ENCODE measurements around the gene EARS2.
"Not testable (repeated sequence)": the region's sequence is repeated elsewhere in the genome, so short reads cannot be mapped to it uniquely, and the experiment has no call there.

EARS2 gene

DNA sequence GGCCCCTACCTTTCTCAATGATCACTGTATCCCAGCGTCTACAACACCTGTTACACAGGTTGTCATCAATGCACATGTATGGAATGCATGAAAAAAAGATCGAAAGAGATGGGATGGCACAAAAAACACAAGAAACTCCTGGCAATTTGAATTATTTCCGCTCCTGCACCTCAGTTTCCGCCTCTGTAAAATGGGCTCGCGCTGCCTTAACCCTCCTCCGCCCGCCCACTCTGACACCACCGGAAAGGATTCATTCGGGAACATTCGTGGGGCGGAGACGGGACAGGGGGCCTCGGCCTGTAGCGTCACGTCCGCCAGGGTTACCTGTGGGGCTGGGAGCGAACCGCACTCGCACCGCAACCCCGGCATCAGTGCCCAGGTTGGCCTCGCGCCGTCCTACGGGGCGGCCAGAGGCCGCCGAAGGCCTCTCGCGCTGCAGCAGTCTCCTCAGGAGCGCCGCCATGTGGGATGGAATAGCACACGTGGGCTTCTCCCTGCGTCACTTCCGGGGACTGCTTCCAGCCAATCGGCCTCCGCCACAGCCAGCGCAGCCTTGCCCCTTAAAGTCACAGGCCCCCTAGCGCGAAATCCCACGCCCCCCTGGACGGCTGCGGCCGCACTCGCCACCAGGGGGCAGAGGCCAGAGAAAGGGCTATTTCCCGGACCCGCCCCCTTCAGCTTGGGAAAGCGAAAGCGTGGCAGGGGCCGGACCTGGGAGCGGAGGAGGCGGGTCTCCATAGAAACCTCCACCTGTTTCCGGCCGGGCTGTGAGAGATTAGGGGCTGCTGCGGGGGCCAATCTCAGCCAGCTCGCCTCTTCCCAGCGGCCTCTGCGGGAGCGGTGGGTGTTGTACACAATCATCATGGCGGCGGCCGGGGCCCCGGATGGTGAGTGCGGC, at the start of gene EARS2, which contains the start of gene UBFD1:
Gene EARS2, minus strand, starts transcription at position 470 of the 898 bp plus-strand sequence. Its CDS starts 7 bp downstream, at position 463.
Gene UBFD1, plus strand, starts transcription at position 847 of the 898 bp plus-strand sequence. Its CDS starts 16 bp downstream, at position 863.
- DNase-seq = peak; percentile 98 to 99

DNA sequence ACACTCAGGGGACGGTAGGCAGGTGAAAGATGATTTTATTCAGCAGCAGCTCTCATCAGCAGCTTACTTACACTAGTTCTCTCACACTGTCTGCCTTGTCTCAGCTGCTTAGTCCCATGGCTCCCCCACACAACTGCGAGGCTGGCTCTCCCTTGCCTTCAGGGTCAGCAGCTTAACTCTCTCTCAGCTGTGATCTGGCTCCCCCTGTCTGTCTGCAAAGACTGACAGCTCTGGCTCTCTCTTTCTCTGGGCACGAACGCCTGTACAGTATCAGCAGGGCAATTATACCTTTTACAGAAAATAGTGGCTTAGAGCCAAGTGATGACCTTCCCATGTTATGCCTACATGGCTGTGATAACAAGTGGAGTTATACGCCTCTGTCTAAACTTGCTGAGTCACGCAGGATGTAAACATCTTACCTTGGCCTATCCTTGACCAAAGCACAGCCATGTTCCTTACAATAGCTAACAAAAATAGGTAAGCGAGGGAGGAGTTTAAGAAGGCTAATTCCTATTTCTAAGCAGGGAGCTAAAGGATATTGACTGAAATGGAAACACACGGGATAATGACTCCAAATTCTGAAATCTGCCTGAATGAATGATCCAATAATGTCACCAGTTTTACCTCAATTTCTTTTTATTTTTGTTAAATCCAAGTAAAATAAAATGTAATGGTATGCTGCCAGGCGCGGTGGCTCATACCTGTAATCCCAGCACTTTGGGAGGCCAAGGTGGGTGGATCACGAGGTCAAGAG, 40.0 kb upstream of the EARS2 start:
- DNase-seq = peak in 1 of 2 donors; percentile 12

DNA sequence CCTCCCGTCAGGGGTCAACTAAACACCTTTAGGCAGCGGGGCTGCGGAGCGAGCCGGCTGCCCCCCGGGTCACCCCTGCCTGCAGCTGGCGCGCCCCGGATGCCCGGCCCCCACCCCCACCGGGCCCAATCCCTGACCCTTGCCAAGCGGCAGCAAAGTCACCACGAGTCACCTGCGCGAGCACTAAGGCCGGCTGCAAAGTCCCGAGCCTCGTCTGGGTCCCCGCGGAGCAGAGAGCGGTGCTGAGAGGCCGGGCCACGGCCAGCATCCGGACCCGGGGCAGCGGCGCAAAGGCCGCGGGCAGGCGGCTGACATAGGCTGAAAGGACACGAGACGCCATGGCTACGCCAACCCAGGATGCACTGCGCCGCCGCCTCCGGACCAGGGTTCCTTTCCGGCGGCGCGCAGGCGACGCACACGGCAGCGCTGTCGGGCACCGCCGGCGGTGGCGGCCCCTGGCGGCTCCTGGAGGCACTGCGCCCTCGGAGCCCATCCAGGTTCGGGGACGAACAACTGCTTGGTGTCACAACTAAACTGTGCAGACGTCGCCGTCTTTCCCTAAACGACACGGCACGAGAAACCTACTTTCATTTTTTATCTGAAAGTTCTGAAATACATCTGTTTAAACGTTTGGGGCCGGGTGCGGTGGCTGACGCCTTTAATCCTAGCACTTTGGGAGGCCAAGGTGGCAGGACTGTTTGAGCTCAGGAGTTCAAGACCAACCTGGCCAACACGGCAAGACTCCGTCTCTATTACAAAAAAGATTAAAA, 39.0 kb upstream of the EARS2 start, which contains the start of gene NDUFAB1:
Gene NDUFAB1, minus strand, starts transcription at position 366 of the 770 bp plus-strand sequence. Its CDS starts 26 bp downstream, at position 340.
- DNase-seq = peak; percentile 94 to 95

DNA sequence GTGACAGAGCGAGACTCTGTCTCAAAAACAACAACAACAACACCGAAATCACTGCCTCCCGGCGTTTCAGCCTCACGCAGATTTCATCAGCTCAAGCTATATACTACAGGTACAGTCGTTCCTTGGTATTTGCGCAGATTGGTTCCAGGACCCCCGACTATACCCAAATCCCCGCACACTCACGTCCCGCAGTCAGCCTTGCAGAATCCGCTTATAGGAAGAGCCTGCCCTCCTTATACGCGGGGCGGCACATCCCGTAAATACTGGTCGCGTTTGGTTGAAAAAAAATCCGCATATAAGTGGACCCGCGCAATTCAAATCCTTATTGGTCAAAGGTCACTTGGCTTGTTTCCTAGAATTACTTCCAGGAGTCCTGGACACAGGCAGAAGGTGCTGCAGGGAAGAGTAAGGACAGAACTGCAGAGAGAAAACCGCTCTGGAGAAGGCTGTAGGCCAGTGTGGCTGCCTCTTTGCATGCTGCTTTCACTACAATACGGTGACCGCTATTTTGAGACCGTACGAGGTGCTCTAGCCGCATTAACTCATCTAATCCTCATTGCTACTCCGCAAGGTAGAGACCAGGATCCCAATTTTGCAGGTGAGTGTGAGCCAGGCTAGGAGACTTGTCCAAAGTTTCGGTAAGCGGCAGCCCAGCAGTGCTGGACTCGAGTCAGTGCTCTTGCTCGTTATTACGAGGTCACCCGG, 38.2 kb upstream of the EARS2 start:
- no peak for DNase-seq

DNA sequence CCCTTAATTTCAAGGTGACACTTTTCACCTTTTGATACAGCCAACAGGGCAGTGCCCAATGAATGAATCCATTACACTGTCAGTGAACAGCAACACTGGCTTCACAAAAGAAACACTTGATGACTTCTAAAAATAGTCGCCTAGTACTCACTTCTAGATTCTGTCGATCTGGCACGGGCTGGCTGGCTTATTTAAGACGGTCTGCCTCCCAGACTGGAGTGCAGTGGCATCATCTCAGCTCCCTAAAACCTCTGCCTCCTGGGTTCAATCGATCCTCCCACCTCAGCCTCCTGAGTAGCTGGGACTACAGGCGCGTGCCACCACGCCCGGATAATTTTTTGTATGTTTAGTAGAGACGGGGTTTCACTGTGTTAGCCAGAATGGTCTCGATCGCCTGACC, 37.0 kb upstream of the EARS2 start:
- no peak for DNase-seq

DNA sequence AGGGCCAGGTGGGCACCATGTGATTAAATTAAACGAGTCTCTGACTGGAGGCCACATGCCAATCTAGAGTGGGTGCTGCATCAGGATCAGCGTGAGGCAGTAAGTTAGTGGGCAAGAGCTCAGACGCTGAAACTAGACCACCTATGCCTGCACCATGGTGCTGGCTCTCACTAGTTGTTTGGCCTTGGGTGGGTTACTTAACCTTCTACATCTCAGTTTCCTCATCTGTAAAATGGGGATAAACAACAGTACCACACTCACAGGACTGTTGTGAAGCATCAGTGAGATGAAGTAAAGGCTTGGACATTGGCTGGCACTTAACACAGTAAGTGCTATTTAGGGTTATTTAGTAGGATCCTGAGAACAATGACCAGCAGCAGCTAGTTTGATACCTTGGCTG, 33.0 kb upstream of the EARS2 start:
- DNase-seq = no peak

DNA sequence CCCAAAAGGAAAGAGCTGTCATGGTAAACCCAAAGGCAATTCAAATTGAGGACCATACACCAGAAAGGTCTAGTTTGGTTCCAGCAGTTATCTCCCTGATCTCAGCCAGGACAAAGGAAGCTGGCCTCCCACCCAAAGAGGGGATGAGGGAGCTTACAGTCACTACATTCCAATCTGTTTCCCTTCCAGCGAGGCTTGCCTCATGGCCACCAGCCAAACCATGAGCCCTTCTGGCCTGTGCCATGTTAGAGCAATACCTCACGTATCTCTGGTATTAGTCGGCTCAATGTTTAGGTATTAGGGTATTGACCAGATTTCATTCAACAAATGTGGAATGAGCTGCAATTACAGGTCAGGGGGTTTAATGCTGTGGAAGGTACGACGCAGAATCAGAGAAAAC, 30.6 kb upstream of the EARS2 start:
- DNase-seq = no peak

DNA sequence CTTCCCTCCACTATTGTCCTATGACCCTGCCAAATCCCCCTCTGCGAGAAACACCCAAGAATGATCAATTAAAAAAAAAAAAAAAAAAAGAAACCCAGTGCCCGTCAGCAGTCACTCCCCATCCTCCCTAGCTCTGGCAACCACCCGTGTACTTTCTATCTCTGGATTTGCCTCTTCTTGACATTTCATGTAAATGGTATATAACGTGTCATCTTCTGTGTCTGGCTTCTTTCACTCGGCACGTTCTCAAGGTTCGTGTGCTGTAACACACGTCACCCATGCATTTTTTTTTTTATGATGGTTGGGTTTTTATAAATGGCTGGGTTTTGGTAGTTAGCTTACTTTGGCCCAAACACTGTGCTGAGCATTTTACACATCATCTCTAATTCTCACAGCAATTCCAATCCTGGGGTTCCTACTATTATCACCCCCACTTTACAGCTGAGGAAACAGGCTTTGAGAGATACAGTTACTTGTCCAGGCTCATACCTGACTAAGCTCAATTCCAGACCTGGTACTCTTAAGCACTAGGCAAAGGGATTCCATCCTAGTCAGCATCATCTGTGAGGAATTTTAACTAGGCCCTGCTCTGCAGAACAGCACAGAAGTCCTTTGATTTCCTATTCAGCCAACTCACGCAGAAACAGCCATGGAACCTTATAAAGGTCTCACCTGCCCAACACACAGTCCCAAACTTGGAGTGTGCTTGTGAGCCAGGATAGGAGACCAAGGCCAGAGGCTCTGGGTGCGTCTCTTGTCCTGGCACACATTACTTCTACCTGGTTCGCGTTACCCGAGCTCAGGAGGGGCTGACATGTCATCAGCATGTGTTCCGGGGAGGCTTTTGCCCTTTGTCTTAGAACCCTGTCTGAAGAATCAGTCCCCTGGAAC, 27.3 kb upstream of the EARS2 start:
- no peak for DNase-seq

DNA sequence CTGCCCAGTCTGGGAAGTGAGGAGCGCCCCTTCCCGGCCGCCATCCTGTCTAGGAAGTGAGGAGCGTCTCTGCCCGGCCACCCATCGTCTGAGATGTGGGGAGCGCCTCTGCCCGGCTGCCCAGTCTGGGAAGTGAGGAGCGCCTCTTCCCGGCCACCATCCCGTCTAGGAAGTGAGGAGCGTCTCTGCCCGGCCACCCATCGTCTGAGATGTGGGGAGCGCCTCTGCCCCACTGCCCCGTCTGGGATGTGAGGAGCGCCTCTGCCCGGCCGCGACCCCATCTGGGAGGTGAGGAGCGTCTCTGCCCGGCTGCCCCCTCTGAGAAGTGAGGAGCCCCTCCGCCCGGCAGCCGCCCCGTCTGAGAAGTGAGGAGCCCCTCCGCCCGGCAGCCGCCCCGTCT, 26.1 kb upstream of the EARS2 start:
- DNase-seq = not testable (repeated sequence)

DNA sequence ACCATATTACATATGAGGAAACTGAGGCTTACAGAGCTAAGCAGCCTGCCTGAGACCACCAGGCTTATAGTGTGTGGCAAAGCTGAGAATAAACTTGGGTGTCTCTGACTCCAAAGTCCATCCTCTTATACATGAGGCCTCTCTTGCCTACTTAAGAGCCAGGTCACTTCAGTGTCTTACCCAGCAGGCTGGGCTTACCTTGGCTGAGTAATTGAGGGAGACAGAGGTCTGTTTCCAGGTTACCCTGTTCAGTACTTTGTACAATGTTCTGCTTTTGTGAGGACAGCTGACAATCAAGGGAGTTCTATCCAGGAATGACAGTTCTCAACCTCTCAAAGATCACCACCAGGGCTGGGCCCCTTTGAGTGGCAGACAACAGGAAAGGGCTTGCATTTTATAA, 24.6 kb upstream of the EARS2 start:
- no peak for DNase-seq

DNA sequence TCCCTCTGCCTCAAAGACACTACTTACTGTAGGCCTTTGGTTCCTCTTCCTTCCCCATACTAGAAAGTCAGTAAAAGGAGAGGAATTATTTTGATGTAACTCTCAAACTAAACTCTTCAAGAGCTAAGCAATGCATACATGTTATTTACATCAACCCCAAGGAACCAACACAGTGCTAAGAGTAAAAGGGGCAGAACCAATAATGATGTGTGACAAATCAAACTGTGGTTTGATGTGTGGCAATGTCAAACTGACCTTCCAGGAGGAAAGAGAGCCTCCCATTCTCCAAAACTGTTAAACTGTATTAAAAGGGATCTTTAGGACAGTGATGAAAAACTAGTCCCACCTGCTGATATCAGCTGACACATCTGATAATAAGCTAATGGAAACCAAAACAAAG, 23.2 kb upstream of the EARS2 start:
- DNase-seq = no peak

DNA sequence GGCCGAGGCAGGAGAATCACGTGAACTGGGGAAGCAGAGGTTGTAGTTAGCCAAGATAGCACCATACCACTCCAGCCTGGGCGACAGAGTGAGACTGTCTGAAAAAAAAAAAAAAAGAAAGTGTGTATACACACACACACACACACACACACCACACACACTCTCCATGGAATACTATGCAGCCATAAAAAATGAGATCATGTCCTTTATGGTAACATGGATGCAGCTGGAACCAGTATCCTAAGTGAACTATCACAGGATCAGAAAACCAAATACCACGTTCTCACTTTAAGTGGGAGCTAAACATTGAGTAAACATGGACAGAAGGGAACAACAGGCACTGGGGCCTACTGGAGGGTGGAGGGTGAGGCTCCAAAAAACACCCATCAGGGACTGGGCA, 22.2 kb upstream of the EARS2 start:
- no peak for DNase-seq

DNA sequence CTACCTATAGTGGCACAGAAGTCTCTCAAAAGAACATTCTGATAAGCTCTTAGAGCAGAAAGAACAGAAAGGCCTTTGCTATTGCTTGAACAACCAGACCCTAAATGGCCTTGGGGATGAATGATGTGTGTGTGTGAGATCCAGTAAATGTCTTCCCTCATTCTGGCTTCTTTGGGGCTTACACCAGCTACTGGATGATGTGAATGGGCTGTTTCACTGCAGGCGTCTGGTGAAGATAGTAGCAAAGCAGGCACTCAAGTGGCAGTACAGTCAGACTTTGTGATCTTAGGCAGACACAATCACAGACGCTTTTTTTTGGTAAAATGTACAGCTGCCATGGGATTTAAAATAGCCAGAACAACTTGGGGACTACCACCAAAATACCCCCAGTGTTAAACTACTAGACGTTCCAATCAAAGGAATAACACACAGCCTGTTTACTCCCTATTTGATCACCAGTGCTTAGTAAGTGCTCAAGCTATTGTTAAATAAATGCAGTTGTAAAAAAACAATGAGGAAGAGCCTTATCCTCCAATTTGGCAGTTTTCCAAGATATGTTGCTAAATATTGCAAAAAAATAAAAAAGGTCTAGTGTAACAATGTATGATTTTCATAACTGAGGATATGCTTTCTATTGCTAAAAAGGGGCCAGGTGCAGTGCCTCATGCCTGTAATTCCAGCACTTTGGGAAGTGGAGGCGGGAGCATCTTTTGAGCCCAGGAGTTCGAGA, 21.1 kb upstream of the EARS2 start:
- DNase-seq = no peak

DNA sequence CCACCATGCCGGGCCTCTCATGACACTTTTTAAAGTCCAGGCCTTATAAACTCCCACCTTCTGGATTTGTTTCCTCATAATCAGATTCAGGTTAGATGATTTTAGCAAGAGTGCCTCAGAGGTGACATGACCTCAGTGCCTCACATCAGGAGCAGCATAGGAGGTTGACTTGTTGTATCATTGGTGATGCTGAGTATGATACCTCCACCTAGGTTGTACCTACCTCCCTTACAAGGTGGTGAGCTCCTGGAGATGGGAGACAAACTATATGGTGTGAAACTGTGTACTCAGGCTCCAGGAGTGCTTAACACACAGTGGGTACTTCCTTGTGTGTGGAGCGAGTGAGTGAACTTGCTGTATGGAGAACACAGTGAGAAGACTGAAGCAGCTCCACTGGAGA, 20.3 kb upstream of the EARS2 start:
- no peak for DNase-seq

DNA sequence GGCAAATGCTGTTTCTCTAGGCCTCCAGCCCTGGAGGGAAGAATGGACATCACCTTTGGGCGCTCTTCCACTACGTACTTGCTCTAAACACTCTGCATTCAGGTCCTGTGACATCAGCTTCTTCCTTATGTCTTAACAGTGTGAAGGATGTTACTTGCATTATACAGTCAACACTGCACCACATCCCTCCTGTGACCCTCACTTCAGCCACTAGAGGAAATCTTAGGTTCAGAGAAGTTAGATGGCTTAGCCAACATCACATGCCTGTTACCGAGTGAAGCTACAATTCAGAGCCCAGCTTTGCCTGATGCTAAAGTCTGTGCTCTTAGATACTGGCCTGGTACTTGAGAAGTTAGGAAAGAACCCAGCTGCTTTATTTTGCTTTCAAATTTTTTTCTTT, 18.7 kb upstream of the EARS2 start:
- no peak for DNase-seq

DNA sequence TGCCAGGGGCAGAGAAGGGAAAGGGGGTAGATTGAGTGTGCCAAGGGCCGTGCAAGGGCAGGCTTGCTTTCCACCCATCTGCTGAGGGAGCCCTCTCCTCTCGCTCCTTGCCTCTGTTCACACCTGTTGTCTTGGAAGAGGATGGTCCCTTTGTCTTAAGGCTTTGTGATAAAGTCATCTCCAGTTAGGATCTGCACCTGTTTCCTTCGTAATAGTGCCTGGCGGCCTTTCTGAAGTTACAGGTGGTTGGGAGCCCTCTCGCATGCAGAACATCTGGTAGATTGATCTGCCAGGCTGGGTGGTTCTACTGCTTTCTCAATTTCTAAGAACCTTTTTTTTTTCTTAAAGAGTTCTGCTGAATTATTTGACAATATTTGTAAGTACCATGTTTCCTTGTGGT, 16.7 kb upstream of the EARS2 start:
- DNase-seq = no peak

DNA sequence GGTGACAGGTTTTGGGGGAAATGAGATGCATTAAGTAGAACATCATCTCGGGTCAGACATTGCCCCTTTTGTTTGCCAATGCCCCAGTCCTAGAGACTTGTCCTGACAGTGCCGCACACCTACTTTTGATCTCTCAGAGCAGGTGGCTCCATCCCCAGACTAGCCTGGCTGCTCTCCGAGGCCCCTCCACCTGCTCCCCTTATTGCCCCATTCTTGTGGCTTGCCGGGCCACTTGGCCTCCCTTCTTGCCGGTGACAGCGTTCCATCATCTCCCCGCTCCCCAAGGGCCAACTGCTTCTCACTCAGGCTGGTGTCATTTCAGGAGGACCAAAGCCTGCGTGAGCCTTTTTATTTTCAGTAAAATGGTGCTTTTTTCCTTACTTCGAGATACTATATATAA, 15.2 kb upstream of the EARS2 start:
- DNase-seq = no peak

DNA sequence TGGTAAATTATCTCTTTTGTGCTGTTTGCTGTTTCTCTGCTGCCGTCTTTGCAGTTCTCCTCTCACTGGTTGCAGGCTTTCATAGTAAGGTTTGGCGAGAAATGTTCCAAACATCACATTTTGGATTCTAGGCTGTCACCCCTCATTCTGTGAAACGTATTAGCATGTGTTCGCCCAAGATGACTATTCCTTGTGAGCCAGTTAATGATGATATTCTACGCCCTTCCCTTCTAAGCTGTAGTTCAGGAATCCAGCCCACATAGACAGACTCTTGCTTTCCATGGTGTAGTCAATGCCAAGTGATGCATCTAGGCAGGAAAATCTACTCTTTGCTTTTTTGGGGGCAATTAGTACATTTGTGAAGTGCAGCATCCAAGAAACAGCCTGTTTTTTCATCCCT, 14.7 kb upstream of the EARS2 start:
- DNase-seq = no peak

DNA sequence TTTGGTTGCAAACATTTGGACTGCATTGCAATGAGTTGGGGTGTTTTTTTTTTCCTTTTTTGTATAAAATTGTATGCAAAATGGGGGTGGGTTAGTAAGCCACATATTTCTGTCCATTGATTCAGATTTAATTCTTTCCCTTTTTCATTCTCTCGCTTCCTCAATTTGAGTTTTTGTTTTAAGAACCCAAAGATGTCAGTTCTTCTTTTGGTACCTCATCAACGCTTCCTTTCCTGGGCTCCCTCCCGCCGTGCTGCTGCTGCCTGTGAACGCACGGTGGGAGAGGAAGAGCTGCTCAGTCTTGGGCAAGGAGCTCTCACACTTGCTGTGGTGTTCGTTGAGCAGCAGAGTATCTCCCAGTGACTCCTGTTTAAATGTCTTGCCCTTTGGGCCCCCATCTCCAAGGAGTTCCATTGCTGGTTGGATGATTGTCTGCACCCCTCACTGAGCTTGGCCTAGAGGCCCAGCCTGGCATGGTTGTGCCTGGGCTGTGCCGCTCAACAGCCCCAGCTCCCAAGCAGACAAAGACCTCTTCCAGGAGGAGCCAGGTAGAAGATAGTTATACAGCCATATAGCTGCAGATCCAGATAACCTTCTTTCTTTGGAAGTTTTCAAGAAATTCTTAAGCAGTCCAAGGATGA, 14.0 kb upstream of the EARS2 start:
- DNase-seq = no peak

DNA sequence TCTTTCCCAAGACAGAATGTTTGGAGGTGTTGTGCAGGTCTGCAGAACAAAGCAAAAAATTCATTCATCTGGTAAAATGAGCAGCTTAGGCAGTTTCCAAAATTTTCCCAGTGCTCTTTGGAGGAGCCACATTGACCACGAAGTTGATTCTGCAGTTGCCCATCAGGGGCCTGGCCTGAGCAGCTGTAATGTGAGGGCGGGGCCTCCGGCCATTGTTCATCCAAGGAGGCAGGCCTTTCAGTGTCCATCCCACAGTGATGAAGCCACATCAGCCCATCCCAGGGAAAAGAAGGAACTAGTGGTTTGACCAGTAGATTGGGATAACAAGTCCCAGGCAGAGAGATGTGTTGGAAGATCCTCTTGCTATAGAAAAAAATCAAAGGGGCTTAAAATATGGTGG, 10.5 kb upstream of the EARS2 start:
- no peak for DNase-seq

Measured in stimulated activated CD4-positive, alpha-beta T cell treated with anti-CD3 and anti-CD28 coated beads, Interleukin-2, amount 100 ng/mL, for 24 hours (primary cell).